Fibroblast of mammary gland (primary cell): ENCODE measurements around the gene SEC61G.

Source experiments
- DNase-seq: peaks from one replicate; pipeline ENCODE4 v3.0.0-alpha.2; 2010; ENCODE audit warnings: low read depth
- H3K4me3 ChIP-seq: 2 replicates; pipeline ENCODE4 v1.5.1; 2011; ENCODE audit warnings: low read depth, mild to moderate bottlenecking, low read length, moderate library complexity; ENCODE audit not compliant: control insufficient read depth
- TF ChIP-seq, protein P1 (sequence below): conservative IDR thresholded peaks from 2 replicates; pipeline ENCODE4 v1.5.1; 2011; ENCODE audit warnings: low read depth, low read length, inconsistent platforms; ENCODE audit not compliant: control insufficient read depth, insufficient read depth

SEC61G gene

DNA sequence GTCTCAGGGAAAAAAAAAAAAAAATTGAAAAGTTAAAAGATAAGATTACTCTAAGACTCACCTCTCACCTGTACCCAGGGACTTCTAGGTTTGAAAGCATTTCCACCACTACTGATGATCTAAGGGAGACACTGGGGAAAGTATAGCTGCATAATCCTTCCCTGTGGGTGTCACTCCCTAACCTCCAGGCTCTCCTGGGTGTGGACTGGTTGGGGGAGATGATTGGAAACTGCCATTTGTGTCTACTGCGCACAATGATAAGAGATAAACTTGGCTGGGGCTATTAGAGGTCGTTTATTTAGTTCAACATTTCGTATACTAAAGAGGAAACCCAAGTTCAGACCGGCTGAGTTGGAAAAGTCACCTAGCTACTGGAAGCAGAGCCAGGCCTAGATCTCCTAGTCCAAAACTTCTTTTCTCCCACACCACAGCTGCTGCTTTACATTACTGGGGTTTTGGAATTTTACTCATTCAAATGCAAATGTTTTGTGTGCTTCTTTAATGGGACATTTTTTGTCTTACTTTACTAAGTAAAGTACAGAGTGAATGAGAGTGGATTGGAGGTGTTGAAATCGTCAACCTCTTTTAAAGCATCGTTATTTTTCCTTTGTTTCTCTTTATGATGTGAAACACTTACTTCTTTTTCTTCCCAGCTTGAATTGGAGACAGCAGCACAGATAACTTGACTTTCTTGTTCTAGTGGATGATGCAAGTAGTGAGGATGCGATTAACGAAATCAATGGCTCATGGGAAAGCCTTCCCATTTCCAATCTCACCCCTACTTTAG lies 22.3 kb upstream of the SEC61G start:
- TF ChIP-seq, protein P1, sequence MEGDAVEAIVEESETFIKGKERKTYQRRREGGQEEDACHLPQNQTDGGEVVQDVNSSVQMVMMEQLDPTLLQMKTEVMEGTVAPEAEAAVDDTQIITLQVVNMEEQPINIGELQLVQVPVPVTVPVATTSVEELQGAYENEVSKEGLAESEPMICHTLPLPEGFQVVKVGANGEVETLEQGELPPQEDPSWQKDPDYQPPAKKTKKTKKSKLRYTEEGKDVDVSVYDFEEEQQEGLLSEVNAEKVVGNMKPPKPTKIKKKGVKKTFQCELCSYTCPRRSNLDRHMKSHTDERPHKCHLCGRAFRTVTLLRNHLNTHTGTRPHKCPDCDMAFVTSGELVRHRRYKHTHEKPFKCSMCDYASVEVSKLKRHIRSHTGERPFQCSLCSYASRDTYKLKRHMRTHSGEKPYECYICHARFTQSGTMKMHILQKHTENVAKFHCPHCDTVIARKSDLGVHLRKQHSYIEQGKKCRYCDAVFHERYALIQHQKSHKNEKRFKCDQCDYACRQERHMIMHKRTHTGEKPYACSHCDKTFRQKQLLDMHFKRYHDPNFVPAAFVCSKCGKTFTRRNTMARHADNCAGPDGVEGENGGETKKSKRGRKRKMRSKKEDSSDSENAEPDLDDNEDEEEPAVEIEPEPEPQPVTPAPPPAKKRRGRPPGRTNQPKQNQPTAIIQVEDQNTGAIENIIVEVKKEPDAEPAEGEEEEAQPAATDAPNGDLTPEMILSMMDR, result no peak
- no peak overlapping the region for H3K4me3 ChIP-seq

DNA sequence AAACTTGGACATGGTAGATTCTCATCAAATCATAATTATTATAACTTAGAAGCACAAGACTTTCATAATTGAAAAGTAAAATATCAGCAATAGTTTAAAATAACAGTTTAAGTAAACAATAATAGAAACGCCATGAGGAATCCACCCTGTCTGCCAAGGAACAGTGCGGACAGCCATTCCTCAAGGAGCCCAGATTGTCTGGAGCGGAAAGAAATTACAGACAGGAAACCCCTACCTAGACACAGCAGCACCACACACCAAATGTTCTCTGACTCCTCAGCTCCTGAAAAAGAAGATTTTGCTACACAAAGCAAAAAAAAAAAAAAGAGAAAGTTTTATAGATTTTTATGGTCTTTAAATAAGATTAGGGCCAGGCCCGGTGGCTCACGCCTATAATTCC lies 21.5 kb upstream of the SEC61G start:
- no peak overlapping the region for H3K4me3 ChIP-seq
- TF ChIP-seq, protein P1, result no peak
- DNase-seq, result no peak

More for the DNA sequence above, 22.3 kb upstream of the SEC61G start:
- no peak for DNase-seq

DNA sequence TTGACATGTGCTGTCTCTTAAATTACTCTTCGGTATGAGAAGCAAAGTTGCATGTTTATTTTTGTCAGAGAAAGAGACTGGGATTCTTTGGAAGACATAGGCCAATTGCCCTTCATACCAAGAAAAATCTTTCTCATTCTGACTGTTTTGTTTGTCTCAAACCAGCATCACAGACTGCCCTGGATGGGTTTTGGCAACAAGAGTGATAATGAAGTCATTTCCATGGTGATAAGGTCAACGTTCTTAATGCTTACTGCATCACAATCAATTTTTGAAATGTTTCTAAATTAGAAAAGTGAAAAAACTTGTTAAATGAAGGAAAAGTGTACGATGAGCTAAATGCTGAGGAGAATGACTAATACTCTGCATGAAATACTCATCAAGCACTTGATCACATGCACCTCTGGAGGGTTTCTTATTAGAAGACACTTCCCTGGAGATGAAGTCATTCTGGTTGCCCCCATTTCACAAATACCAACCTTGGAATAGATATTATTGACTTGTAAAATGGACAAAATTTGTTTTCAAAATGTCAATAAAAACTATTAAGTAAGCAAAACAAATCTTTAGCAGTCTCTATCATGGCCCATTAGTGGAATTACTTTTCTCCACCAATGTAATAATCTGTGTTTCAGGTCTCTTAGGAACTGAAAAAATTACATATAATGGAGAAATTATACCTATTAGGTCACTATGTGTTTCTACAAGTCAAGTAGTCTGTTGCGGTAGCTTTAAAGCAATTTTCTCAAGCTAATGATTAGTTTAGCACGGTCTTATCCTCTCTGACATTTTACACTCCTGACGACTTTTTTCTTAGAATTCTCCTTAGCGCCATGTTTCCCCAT lies 19.9 kb upstream of the SEC61G start:
- TF ChIP-seq, protein P1, result no peak
- H3K4me3 ChIP-seq, result no peak overlapping the region
- peak; percentile 48 for DNase-seq

DNA sequence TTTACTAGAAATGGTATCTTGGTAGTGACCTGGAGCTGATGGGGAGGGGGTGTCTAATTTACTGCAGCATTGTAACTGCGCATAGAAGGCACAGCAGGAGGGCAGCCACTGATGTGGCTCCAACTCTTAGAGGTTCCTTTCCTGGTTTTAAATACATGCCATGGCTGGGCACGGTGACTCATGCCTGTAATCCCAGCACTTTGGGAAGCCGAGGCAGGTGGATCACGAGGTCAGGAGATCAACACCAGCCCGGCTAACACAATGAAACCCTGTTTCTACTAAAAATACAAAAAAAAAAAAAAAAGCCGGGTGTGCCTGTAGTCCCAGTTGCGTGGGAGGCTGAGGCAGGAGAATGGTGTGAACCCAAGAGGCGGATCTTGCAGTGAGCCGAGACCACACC lies 19.2 kb upstream of the SEC61G start:
- TF ChIP-seq, protein P1, result no peak
- no peak for DNase-seq
- H3K4me3 ChIP-seq, result no peak overlapping the region

DNA sequence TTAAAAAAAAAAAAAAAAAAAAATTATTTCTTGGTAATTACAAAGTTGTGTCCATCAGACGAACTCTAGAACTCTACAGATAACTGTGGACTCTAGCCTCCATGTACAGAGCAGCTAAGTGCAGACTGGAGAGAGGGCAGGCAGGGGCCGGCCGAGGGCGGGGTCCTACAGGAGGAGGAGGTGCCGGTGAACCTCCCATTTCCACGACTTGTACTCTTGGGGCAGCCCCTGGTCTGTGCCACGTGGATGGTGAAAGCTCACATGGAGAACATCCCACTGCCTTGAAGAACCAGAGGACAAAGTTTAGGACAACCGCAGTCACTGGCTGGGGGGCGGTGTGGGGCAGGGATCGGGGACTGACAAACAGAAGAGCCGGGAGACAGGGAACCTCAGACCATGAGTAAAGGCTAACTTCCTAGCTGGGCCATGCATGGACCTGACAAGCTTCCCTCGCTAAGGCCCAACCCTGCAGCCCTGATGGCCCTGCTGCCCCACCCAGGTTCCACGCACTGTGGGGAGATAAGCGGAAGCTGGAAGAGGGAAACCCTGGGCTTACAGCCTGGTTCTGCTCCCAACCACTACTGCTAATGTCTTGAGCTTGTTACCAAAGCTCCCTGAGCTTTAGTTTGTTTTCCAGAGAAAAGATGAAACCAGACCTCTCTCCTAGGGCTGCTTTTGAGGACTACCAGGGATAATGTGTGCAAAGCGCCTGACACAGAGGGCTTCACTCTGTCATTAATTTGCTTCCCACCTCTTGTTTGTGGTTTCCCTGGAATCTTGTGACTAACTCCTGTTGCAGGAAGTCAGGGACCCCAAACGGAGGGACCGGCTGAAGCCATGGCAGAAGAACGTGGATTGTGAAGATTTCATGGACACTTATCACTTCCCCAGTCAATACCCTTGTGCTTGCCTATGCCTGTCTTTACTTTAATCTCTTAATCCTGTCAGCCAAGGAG lies 16.1 kb upstream of the SEC61G start:
- DNase-seq, result no peak
- no peak overlapping the region for H3K4me3 ChIP-seq
- TF ChIP-seq, protein P1, result no peak
